ENCODE data around the gene SLC39A13.

DNA sequence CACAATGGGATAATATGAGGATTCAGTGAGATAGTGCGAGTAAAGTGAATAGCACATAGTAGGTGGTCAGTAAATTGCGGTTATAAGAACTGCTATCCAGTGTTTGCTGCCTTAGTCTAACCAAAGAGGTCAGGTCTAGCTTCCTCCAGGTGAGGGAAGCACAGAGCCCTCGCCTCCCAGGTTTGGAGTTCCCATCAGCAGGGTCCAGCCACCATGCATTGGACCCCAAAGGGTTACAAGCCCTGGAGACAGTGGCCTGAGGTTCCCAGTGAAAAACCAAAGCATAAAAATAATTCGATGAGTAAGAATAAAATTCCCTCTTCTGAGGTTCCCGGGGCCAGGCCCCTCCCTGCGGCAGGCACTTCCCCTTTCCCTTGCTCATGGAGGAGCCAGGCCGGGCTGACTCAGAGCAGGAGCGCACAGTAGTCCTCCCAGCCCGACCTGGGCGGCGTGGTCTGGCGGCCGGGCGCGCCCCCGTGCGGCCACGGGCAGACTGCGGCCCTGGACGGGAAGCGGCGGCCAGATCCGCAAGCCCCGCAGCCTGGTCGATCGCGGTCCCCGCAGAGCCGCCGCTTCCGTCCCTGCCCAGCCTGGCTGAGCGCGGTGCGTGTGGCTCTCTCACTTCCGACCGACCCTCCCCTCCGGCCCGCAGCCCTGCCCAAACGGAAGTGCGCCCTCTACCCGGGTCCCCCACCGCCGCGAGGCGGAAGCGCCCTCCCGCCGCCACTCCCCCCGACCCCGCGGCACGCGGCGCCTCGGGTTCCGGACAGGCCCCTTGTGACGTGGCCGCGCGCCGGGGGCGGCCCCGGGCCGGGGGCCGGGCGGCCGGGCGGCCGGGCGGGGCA is at the start of gene SLC39A13:
- TF ChIP-seq, protein P1, sequence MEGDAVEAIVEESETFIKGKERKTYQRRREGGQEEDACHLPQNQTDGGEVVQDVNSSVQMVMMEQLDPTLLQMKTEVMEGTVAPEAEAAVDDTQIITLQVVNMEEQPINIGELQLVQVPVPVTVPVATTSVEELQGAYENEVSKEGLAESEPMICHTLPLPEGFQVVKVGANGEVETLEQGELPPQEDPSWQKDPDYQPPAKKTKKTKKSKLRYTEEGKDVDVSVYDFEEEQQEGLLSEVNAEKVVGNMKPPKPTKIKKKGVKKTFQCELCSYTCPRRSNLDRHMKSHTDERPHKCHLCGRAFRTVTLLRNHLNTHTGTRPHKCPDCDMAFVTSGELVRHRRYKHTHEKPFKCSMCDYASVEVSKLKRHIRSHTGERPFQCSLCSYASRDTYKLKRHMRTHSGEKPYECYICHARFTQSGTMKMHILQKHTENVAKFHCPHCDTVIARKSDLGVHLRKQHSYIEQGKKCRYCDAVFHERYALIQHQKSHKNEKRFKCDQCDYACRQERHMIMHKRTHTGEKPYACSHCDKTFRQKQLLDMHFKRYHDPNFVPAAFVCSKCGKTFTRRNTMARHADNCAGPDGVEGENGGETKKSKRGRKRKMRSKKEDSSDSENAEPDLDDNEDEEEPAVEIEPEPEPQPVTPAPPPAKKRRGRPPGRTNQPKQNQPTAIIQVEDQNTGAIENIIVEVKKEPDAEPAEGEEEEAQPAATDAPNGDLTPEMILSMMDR (conservative IDR thresholded peaks at IDR 0.05; ENCODE audit: low read depth, low read length): peak; percentile 74
- TF ChIP-seq EZH2 (IDR thresholded peaks at IDR 0.05; ENCODE audit: low read length, unreplicated experiment) (no peak), EZH2phosphoT487 (IDR thresholded peaks at IDR 0.05; ENCODE audit: borderline replicate concordance, low read length) (no peak)
